SK-MEL-5 (cell line): ENCODE measurements around the gene UFSP1. TPM values are rescaled to one million over a fixed set of nuclear protein-coding genes. Genes with fewer than 3 reads are reported as not detected.

ENCODE experiments used
- DNase-seq: peaks from one replicate; pipeline ENCODE4 v3.0.0-alpha.2; 2016; ENCODE audit warnings: low read depth, low spot score
- in situ Hi-C: cut with HindIII; loops from 2 replicates; pipeline ENCODE4 v1.10.0; 2016; ENCODE audit warnings: low sequenced_read_pairs, high pct_unique_total_duplicates, low pct_unique_long_range_greater_than_20kb
- total RNA-seq: library from RNA; depleted of rRNA; stranded (reverse); fragments of >200 nt; shearing (Covaris generic); gene quantifications from 2 replicates; pipeline ENCODE4 v1.2.3, GENCODE V29; 2014

Gene UFSP1
- total RNA-seq, 1 experiment from 2014 or later, result 14.2 TPM

DNA sequence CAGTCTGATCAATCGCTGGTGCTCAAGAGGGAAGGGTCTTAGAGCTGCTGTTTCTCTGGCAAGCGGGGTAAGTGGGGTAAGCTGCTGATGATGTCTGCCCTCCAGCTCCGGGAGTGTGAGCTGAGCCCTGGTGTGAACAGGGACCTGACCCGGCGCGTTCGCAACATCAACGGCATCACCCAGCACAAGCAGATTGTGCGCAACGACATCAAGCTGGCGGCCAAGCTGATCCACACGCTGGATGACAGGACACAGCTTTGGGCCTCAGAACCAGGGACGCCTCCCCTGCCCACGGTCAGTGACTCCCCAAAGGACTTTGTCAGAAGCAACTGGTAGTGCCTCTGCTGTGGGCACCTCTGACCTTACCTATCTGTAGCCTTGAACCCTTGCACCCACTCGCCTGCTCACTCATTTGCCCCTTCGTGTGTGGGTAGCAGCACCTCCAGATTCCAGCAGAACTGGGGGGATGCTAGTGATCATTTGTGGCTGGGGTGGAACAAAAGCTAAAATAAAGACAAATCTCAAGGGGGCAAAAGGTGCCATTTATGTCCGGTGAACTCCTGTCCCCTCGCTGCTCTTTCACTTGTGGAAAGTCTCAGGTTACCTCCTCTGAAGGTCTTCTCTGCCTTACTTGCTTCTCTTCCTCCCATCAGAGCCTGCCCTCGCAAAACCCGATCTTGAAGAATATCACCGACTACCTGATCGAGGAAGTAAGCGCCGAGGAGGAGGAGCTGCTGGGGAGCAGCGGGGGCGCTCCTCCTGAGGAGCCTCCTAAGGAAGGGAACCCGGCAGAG, 3.2 kb downstream of the UFSP1 start:
- no peak for DNase-seq
- in situ Hi-C loops, result no loop called here

DNA sequence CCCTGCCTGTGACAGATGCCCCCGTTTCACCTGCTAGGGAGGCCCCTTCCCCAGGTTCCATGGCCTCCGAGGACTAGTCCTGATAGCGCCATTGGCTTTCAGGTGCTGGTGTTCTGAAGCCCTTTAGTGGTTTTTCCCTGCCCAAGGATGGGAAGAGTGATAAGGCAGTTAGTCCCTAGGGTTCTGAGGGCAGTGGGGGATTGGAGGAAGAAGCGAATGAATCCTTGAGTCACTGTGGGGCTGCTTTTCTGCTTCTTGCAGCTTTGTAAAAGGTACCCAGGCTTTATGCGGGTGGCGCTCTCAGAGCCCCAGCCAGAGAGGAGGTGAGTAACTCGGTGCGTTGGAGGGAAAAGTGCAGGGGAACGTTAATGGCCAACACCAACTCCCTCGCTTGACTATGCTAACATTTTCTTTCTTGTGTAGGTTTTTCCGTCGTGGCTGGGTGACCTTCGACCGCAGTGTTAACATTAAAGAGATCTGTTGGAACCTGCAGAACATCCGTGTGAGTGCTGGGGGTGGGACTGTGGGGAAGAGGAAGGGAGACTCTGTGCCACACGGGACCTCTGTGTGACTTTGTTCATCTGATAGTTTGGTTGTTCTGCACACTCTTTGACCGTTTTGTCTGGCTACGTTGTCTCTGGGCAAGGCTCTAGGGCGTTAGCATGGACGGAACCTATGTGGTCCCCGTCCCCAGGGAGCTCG, 3.9 kb downstream of the UFSP1 start:
- no peak for DNase-seq
- in situ Hi-C loops, result no loop called here

DNA sequence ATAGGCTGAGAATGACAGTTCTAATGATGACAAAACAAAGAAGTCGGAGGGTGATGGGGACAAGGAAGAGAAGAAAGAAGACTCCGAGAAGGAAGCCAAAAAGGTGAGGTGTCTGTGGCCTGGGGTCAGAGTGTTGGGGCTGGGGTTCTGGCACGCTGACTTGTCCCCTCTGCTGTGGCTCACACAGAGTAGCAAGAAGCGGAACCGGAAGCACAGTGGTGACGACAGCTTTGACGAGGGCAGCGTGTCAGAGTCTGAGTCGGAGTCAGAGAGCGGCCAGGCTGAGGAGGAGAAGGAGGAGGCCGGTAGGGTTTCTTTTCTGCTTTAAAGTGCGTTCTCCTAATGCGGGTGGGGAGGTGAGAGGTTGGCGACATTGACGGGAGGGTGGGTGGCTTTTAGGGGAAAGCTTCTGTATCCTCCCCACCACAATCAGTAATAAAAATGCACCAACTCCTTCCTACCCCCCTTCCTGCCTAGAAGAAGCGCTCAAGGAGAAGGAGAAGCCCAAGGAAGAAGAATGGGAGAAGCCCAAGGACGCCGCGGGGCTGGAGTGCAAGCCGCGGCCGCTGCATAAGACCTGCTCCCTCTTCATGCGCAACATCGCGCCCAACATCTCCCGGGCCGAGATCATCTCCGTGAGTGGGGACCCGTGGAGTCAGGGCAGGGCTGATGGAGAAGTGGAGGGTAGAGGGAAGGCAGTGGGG, 4.6 kb downstream of the UFSP1 start:
- in situ Hi-C loops, result no loop called here

DNA sequence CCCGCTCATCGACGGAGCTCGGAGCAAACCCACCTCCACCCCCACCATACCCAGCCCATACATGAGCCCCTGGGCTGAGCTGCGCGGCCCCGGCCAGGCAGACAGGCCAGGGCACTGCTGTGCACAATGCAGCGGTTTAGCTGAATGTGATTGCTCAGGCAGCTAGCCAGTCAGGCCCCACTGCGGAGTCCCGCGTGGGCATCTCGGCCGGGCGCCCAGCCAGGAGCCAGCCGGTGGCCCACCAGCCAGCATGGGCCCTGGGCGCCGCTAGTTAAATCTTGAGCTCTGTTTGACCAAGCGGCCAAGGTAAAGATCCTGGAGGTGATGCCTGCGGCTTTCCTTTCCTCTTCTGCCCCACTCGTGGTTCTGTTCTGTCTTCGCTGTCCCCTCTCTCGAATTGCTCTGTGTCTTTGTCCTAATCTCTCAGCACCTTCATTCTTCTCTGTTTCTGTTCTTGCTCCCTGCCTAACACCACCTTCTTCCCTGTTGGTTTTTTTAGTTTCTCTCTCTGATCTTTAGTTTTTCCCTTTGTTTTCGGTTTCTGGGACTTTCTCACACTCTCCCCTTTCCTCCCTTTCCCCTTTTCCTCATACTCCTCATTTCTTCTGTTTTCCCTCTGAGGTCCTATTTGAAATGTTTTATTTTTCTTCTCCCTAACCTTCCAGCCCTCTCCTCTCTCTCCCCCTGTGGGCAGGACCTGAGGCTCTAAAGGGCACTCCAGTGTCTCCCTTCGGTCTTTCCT, 6.6 kb downstream of the UFSP1 start:
- DNase-seq, result no peak
- in situ Hi-C loops, result no loop called here

More for the DNA sequence above, 4.6 kb downstream of the UFSP1 start:
- no peak for DNase-seq

DNA sequence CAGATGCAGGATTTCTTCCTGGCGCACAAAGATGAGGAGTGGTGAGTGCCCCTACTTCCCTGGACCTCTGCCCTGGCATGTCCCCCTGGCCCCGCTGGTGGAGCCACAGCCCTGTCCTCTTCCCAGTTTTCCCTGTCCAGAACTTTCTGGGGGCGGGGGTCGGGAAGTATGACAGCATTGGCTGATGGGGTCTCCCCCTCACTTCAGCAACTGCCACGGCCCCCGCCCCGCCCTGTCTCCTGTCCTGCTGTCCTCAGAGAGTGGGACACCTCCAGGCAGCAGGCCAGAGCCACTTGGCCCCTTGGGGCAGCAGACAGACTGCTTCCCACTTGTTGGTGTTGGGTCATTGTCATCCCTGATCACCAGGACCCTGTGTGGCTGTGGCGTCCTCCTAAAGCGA, 7.3 kb downstream of the UFSP1 start:
- in situ Hi-C loops, result no loop called here
- no peak for DNase-seq

DNA sequence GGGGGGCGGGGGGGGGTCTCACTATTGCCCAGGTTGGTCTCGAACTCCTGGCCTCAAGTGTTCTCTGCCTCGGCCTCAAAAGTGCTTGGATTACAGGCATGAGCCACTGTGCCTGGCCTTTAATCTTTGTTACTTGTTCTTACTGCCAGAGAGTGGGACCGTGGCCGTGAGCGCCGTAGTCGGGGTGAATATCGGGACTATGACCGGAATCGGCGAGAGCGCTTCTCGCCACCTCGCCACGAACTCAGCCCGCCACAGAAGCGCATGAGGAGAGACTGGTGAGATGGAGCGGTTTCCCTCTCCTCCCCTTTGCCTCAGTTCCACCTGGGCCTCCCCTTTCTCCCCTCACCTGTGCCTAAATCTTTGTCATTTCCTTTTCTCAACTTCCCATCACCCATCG, 8.4 kb downstream of the UFSP1 start:
- DNase-seq, result no peak
- in situ Hi-C loops, result no loop called here

DNA sequence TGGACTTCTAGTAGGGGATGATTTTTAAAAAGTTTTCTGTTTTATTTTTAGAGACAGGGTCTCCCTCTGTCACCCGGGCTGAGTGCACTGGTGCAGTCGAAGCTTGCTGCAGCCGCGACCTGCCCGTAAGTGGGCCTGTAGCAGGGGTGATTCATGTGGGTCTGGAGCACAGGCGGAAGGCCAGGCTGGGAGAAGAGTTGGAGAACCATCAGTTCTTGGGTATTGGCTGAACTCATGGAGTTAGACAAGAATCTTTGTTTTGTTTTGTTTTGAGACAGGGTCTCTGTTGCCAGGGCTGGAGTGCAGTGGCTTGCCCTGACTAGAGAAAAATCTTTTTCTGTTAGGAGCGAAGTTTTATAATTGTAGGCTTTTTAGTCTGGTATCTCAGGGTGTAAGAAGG, 8.9 kb downstream of the UFSP1 start:
- in situ Hi-C loops, result no loop called here
- DNase-seq, result no peak

DNA sequence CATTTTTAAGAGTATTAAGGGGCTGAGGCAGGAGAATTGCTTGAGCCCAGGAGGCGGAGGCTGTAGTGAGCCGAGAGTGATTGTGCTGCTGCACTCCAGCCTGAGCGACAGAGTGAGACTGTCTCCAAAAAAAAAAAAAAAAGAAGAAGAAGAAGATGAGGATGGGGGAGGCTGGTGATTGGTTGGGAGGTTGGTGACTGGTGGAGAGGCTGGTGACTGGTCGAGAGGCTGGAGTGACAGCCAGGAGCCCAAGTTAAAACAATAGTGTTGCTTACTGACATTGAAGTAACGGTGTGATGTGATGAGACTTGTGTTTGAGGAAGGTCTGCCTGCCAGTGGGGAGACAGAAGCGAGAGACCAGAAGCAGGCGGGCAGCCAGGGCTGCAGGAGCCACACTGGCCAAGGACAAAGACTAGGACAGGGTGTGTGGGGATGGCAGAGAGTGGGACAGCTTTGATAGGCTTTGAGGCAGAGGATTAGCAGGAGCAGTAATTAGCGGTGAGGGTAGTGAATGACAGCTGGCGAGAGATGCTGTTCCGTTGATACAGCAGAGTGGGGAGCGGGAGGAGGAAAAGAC, 9.7 kb downstream of the UFSP1 start:
- in situ Hi-C loops, result no loop called here
- DNase-seq, result no peak

DNA sequence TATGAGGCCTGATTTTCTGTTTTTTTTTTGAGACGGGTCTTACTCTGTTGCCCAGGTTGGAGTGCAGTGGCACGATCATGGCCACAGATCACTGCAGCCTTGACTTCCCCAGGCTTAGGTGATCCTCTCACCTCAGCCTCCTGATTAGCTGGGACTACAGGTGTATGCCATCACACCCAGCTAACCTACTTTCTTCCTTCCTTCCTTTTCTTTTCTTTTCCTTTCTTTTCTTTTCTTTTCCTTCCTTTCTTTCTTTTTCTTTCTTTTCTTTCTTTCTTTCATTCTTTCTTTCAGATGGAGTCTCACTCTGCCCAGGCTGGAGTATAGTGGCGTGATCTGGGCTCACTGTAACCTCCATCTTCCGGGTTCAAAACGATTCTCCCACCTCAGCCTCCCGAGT, 10.8 kb downstream of the UFSP1 start:
- DNase-seq, result no peak
- in situ Hi-C loops, result no loop called here

DNA sequence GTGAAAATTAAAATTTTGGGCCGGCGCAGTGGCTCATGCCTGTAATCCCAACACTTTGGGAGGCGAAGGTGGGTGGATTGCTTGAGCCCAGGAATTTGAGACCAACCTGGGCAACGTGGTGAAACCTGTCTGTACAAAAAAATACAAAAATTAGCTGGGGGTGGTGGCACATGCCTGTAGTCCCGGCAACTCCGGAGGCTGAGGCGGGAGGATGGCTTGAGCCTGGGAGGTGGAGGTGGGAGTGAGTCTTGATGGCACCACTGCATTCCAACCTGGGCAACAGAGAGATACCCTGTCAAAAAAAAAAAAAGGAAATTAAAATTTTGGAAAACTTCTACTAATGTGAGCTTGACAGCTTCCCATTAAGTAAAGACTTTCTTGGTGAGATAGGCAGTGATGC, 11.5 kb downstream of the UFSP1 start:
- in situ Hi-C loops, result no loop called here
- DNase-seq, result no peak

DNA sequence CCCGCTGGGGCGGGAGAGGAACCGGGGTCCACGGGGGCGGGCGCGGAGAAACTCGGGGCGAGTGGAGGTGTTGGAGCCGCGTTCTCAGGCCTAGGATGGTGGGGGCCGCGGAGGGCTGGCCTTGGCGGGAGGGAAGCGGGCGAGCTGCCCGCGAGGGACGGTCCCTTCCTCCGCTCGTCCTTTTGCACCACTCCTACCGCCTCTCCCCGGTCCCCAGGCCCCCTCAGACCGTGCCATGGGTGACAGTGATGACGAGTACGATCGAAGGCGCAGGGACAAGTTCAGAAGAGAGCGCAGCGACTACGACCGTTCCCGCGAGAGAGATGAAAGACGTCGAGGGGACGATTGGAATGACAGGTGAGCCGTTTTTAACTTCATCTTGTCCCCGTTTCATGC, 14.2 kb downstream of the UFSP1 start:
- DNase-seq, result no peak
- in situ Hi-C loops, result no loop called here

DNA sequence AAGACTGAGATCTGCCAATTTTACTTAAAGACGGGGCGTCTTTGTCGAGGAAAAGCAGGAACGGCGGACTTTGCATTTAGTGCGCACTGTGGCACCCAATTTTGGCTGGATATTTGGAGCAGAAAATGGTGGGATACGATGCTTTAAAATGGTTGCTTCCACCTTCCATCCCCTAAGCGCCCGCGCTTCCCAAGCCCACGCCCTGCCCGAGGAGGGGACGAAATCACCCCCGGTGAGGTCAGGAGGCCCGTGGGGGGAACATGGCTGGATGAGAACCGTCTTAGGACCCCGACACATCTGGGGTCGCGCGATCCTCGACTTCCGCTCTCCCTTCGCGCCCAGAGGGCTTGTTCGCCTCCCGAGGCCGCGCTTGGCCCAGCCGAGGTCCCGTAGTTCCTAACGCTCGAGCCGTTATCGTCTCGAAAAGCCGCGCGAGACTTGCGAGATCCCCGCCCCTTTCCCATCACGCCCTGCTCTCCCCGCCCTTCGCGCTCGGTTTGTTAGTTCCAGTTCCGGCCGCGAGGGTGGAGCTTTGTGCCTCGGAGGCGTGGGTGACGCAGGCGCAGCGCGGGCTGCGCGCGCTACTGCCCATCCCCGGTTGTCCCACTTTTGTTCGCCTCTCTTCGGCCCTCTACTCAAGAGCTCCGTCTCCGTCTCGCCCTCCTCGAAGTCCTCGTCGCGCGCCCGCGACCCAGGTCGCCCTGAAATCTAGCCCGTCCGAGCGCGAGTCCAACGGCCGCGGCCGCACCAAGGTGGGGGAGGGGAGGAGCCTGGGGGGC, 14.7 kb downstream of the UFSP1 start, which contains the start of gene SRRT:
Gene SRRT, plus strand, starts transcription at position 527 of the 779 bp plus-strand sequence. CDS start 488 bp downstream, outside the sequence.
- DNase-seq, result peak; percentile 99
- in situ Hi-C loops, result no loop called here

DNA sequence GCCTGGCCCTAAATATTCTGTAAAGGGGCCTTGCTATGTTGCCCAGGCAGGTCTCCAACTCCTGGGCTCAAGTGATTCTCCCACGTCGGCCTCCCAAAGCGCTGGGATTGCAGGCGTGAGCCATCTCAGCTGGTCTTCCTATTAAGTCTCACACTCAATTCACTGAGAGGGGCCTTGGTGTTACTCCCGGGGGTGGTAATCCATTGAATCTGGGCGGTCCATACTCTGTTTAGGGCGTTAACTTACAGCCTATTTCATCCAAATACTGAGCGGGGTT, 15.3 kb downstream of the UFSP1 start:
- in situ Hi-C loops, result no loop called here
- DNase-seq, result no peak

DNA sequence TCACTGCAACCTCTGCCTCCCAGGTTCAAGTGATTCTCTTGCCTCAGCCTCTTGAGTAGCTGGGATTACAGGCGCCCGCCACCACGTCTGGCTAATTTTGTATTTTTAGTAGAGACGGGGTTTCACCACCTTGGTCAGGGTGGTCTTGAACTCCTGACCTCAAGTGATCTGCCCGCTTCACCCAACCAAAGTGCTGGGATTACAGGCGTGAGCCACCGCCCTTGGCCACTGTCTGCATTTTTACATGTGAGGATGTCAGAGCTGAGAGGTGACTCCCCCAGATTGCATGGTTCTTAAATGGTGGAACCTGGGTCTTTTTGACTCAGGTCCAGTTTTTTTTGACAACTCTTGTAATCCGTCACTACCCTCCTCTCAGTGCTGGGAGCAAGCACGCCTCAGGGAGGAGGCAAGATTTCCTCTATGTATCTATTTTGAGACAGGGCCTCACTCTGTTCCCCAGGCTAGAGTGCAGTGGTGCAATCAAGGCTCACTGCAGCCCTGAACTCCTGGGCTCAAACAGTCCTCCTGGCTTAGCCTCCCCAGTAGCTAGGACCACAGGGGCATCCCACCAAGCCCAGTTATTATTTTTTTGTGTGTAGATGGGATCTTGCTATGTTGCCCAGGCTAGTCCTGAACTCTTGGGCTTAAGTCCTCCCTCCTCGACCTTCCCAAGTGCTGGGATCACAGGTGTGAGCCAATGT, 15.8 kb downstream of the UFSP1 start:
- in situ Hi-C loops, result no loop called here
- no peak for DNase-seq

DNA sequence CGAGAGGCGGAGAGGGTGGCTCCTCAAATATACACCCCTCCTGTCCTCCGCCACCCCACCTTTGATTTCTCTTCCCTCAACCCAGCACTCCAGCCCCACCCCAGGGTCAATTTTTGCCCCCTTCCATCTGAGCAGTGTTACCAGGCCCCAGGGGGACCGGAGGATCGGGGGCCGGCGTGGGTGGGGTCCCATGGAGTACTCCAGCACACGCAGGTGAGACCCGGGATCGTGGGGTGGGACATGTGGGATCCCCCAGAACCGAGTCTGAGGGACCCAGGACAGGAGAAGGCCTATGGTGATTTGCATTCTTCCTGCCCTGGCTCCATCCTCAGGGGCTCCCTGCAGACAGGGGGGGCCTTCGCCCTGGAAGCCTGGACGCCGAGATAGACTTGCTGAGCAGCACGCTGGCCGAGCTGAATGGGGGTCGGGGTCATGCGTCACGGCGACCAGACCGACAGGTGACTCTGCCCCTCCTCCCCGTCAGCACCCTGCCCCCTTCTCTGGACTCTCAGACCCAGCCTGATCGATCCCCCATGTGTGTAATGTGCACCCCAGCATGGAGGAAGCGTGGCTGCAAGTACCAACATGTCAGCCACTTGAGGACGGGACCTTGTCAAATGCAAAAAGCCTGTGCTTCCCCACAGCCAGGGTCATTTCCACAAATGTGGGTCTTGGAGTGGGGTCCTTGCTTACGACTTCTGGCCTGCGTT, 21.6 kb downstream of the UFSP1 start:
- in situ Hi-C loops, result no loop called here

More for the DNA sequence above, 21.6 kb downstream of the UFSP1 start:
- DNase-seq, result no peak
